ENCODE data around the gene BRD4.

The BRD4 gene

GRCh38 chr19:15249528-15249874 lies 82.8 kb downstream of the BRD4 start:
- no peak for TF ChIP-seq TAF1 (IDR thresholded peaks at IDR 0.05; ENCODE audit: borderline replicate concordance, insufficient read depth, low read length)
- TF ChIP-seq, protein P1, sequence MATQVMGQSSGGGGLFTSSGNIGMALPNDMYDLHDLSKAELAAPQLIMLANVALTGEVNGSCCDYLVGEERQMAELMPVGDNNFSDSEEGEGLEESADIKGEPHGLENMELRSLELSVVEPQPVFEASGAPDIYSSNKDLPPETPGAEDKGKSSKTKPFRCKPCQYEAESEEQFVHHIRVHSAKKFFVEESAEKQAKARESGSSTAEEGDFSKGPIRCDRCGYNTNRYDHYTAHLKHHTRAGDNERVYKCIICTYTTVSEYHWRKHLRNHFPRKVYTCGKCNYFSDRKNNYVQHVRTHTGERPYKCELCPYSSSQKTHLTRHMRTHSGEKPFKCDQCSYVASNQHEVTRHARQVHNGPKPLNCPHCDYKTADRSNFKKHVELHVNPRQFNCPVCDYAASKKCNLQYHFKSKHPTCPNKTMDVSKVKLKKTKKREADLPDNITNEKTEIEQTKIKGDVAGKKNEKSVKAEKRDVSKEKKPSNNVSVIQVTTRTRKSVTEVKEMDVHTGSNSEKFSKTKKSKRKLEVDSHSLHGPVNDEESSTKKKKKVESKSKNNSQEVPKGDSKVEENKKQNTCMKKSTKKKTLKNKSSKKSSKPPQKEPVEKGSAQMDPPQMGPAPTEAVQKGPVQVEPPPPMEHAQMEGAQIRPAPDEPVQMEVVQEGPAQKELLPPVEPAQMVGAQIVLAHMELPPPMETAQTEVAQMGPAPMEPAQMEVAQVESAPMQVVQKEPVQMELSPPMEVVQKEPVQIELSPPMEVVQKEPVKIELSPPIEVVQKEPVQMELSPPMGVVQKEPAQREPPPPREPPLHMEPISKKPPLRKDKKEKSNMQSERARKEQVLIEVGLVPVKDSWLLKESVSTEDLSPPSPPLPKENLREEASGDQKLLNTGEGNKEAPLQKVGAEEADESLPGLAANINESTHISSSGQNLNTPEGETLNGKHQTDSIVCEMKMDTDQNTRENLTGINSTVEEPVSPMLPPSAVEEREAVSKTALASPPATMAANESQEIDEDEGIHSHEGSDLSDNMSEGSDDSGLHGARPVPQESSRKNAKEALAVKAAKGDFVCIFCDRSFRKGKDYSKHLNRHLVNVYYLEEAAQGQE (IDR thresholded peaks at IDR 0.05; ENCODE audit: insufficient read depth in 1 of 2, low read depth in 2 of 2, low read length in 2 of 2), result no peak
- TF ChIP-seq SIN3A (IDR thresholded peaks at IDR 0.05; ENCODE audit: borderline replicate concordance, insufficient read depth, low read length), result no peak
- no peak for TF ChIP-seq FOXP2 (optimal IDR thresholded peaks at IDR 0.05; ENCODE audit: borderline replicate concordance, extremely low read depth, extremely low read length, insufficient read depth)
- TF ChIP-seq POLR2AphosphoS5 (IDR thresholded peaks at IDR 0.05; ENCODE audit: low read depth, low read length), result no peak

GRCh38 chr19:15248648-15249527 lies 83.5 kb downstream of the BRD4 start:
- no peak for TF ChIP-seq POLR2AphosphoS5 (IDR thresholded peaks at IDR 0.05; ENCODE audit: low read depth, low read length)
- no peak for TF ChIP-seq TAF1 (IDR thresholded peaks at IDR 0.05; ENCODE audit: borderline replicate concordance, insufficient read depth, low read length)
- TF ChIP-seq, protein P1 (IDR thresholded peaks at IDR 0.05; ENCODE audit: insufficient read depth in 1 of 2, low read depth in 2 of 2, low read length in 2 of 2), result no peak
- TF ChIP-seq SIN3A (IDR thresholded peaks at IDR 0.05; ENCODE audit: borderline replicate concordance, insufficient read depth, low read length), result no peak
- TF ChIP-seq FOXP2 (optimal IDR thresholded peaks at IDR 0.05; ENCODE audit: borderline replicate concordance, extremely low read depth, extremely low read length, insufficient read depth), result no peak

GRCh38 chr19:15248106-15248505 lies 84.2 kb downstream of the BRD4 start:
- no peak for TF ChIP-seq SIN3A (IDR thresholded peaks at IDR 0.05; ENCODE audit: borderline replicate concordance, insufficient read depth, low read length)
- TF ChIP-seq TAF1 (IDR thresholded peaks at IDR 0.05; ENCODE audit: borderline replicate concordance, insufficient read depth, low read length), result no peak
- TF ChIP-seq POLR2AphosphoS5 (IDR thresholded peaks at IDR 0.05; ENCODE audit: low read depth, low read length), result no peak
- TF ChIP-seq FOXP2 (optimal IDR thresholded peaks at IDR 0.05; ENCODE audit: borderline replicate concordance, extremely low read depth, extremely low read length, insufficient read depth), result no peak
- TF ChIP-seq, protein P1 (IDR thresholded peaks at IDR 0.05; ENCODE audit: insufficient read depth in 1 of 2, low read depth in 2 of 2, low read length in 2 of 2), result no peak

DNA sequence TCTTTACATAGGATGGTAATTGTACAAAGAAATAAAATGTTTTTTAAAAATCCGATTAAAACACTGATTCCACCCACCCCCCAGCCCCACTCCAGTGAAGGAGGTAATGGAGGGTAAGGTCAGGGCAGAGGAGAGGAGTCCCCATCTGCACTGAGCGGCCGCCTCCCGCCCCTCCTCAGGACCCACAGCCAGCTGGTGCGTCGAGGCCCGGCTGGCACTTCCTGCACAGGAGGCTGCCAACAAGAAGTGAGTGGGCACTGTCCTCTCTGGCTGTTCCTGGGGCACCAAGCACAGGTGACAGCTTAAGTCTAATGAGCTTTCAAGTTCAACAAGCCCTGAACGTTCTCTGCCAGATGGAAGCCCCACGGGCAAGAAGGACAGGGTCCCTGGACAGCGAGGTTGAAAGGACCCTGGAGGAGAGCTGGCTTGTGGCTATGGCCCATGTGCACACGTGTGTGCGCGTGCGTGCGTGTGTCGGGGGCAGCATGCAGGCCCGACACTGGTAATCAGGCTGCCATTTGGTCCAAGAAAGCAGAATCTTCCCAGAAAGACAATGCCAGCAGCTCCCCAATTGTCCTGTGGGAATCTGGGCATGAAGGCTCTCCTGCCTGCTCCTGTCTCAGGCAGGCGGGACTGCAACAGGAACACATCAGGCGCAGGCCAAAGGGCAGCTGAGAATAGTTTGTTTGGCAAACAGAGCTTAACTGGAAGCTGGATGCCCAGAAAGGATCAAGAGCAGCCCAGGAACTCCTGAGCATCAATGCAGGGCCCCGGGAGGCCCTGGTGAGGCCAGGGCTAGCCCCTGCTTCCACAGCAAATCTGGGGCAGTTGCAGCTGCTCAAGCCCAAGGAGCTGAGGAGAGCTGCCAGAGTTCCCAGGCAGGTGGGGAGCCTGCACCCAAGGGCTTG lies 85.0 kb downstream of the BRD4 start:
- TF ChIP-seq SIN3A (IDR thresholded peaks at IDR 0.05; ENCODE audit: borderline replicate concordance, insufficient read depth, low read length) (no peak), POLR2AphosphoS5 (IDR thresholded peaks at IDR 0.05; ENCODE audit: low read depth, low read length) (no peak), TAF1 (IDR thresholded peaks at IDR 0.05; ENCODE audit: borderline replicate concordance, insufficient read depth, low read length) (no peak), FOXP2 (optimal IDR thresholded peaks at IDR 0.05; ENCODE audit: borderline replicate concordance, extremely low read depth, extremely low read length, insufficient read depth) (no peak)
- TF ChIP-seq, protein P1 (IDR thresholded peaks at IDR 0.05; ENCODE audit: insufficient read depth in 1 of 2, low read depth in 2 of 2, low read length in 2 of 2), result no peak
